RKO (cell line): ENCODE results near the gene ARID4B.
A peak's percentile ranks its signal among the peaks of the same experiment; 100 is the strongest.
"Not testable (repeated sequence)": the region's sequence is repeated elsewhere in the genome, so short reads cannot be mapped to it uniquely, and the experiment has no call there.

ENCODE experiments used
- DNase-seq: peaks from one replicate; pipeline ENCODE4 v3.0.0-alpha.2; 2016; ENCODE audit warnings: low spot score

The ARID4B gene

GRCh38 chr1:235296729-235297128 lies 31.2 kb downstream of the ARID4B start:
- no peak for DNase-seq

- no peak for DNase-seq
Observed at GRCh38 chr1:235295902-235296350, 32.1 kb downstream of the ARID4B start.

DNA sequence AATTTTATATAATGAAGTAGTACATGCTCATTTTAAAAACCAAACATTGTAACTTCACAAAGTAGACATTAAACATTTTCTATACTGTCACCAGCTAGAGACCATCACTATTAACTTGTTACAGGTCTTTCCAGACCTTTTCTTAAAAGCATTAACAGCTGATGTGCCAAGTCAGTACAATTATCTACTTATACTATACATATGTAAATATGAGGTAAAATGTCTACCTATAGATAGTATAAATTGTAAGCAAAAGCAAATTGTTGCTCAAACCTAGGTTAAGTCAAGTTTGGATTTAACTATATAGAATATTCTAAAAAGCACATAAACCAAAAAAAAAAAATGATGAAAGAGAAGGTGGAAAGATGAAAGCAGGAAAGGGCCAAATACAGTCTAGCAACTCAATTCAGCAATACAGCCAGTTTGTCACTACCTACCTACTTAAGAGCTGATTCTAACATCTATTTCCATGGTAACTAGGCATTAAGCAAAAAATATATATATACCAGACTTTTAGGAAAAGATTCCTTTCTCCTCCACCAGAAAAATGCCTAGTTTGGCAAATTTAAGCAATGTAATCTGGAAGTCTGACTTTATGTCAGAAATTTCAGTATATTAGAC lies 34.5 kb downstream of the ARID4B start:
- no peak for DNase-seq

GRCh38 chr1:235292790-235293189 lies 35.2 kb downstream of the ARID4B start:
- DNase-seq, result no peak

DNA sequence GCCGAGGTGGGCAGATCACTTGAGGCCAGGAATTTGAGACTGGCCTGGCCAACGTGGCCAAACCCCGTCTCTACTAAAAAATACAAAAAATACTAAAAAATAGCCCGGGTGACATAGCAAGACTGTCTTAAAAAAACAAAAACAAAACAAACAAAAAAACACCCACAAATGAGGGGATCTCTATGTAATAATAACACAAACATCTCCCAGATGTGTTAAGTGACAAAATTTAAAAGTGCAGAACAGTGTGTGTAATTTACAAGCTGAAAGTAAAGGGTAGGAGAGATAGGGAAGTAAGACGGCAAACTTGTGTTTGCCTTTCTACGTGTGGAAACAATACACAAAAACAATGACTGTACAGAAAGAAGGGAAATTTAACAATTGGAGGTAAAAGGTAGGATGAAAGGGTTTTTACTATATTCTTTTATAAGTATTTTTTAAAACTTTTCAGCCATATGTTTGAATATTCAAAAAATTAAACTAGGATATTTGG lies 36.3 kb downstream of the ARID4B start:
- no peak for DNase-seq

DNA sequence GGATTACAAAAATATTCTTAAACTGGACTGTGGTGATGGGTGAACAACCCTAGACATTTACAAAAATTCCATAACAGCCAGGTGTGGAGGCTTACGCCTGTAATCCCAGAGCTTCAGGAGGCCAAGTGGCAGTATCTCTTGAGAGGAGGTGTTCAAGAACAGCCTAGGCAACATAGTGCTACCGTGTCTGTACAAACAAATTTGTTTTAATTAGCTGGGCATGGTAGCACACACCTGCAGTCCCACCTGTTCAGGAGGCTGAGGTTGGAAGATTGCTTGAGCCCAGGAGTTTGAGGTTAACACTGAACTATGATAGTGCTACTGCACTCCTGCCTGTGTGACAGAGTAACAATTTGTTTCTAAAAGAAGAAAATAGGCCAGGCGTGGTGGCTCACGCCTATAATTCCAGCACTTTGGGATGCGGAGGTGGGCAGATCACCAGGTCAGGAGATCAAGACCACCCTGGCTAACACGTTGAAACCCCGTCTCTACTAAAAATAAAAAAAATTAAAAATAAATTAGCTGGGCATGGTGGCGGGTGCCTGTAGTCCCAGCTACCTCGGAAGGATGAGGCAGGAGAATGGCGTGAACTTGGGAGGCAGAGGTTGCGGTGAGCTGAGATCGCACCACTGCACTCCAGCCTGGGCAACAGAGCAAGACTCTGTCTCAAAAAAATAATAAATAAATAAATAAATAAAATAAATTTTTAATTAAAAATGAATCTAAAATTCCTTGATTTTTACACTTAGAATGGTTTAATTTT lies 37.1 kb downstream of the ARID4B start:
- DNase-seq, result no peak

GRCh38 chr1:235289859-235290739 lies 37.9 kb downstream of the ARID4B start:
- no peak for DNase-seq

DNA sequence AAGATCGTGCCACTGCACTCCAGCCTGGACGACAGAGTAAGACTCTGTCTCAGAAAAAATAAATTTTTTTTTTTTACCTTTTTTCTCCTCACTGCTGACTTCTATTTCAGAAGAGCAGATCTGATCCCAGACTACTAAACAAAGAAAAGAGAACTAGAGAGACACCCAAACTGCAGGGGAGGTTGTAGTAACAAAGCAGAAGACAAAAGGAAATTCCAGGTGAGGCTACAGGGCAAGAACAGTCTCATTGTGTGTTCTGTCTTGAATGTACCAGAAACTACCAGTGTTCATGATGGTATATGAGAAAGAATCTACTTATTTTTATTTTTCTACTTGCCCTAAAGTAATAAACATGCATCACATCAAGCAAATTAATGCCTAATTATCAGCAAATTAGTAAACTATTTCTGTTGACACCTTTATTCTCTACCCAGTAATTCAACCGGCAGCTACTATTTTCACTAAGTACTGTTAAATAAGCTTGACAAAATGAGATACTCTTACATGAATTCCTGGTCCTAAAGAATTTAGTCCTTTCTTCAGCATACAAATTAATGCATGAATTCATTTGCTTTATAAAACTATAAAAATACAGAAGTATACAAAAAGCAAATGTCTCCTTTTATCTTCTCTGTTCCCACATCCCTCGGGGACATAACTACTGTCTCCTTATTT lies 40.6 kb downstream of the ARID4B start:
- no peak for DNase-seq

- DNase-seq, result no peak
Observed at GRCh38 chr1:235286667-235287066, 41.3 kb downstream of the ARID4B start.

DNA sequence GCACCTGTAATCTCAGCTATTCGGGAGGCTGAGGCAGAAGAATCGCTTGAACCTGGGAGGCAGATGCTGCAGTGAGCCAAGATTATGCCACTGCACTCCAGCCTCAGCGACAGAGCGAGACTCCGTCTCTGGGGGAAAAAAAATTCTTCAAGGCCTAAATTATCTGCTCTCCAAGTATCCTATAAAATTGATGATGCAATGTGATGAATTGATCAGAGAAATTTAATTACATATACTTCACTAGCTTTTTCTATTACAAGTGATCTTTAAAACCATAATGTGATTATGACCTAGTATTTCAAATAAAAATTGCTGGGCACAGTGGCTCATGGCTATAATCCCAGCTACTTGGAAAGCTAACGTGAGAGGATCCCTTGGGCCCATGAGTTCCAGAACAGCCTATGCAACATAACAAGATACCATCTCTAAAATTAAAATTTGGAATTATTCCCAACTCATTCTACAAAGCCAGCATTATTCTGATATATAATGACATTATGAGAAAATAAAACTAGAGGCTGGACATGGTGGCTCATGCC lies 43.7 kb downstream of the ARID4B start:
- DNase-seq, result no peak

- not testable (repeated sequence) for DNase-seq
Observed at GRCh38 chr1:235283636-235284035, 44.3 kb downstream of the ARID4B start.

DNA sequence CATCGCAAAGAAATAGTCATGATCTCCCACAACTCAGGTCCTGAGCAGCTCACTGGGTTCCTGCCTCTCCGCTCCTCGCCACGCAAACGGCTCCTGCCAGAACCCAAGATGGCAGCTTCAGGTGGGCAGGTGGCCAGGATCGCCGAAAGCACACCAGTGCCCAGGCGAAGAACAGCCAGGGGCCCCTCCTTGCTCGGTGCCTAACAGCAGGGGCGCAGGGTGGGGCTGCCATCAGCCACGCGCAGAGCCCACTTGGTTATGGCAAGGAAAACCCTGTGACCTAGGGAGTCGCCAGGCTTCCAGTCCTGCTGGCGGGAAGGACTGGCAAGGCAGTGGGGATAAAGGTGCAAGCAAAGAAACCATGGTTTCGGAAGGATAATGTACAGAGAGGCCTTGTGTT lies 47.5 kb downstream of the ARID4B start:
- no peak for DNase-seq

DNA sequence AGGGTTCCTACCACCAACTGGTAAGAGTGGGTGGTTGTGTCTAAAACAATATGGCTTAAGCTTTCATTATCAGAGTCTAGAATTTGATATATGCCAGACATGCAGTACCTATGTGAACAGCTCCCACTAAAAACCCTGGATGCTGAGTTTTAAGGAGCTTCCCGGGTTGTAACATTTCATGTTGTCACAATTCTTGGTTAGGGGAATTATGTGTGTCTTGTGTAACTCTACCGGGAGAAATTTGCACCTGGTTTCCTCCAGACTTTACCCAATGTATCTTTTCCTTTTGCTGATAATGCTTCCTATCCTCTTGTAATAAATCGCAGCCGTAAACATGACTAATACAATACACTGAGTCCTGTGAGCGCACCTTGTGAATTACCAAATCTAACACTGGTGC lies 48.3 kb downstream of the ARID4B start:
- no peak for DNase-seq

DNA sequence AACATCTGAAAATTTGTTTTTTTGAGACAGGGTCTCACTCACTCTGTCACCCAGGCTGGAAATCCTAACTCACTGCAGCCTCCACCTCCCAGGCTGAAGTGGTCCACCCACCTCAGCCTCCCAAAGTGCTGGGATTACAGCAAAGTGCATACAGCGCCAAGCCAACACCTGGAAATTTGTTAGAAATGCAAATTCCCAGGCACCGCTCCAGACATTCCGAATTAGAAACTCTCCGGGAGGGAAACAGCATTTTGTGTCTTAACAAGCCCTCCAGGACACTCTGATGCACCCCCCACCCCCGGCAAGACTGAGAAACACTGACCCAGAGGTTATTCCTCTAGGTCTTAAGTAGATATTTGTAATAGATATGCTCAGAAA lies 49.1 kb downstream of the ARID4B start:
- no peak for DNase-seq

GRCh38 chr1:235278233-235278914 lies 49.6 kb downstream of the ARID4B start:
- no peak for DNase-seq

GRCh38 chr1:235277709-235278108 lies 50.3 kb downstream of the ARID4B start:
- no peak for DNase-seq

- no peak for DNase-seq
Observed at GRCh38 chr1:235275836-235276235, 52.1 kb downstream of the ARID4B start.

GRCh38 chr1:235275223-235275622 lies 52.8 kb downstream of the ARID4B start:
- no peak for DNase-seq

DNA sequence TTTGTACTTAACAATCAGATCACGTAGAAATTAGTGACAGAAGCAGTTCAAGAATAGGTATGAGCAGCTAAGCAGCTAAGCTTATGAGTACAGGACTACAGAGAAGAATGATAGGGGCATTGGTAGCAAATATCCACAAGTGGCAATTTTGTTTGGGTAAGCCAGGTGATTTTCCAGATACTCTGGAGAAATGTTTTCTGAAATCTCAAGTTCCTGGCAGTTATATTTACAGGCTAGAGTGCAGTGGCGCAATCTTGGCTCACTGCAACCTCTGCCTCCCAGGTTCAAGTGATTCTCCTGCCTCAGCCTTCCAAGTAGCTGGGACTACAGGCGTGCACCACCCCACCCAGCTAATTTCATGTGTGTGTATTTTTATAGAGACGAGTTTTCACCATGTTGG lies 55.1 kb downstream of the ARID4B start:
- no peak for DNase-seq

- peak; percentile 45 for DNase-seq
Observed at GRCh38 chr1:235270625-235271024, 57.4 kb downstream of the ARID4B start.

DNA sequence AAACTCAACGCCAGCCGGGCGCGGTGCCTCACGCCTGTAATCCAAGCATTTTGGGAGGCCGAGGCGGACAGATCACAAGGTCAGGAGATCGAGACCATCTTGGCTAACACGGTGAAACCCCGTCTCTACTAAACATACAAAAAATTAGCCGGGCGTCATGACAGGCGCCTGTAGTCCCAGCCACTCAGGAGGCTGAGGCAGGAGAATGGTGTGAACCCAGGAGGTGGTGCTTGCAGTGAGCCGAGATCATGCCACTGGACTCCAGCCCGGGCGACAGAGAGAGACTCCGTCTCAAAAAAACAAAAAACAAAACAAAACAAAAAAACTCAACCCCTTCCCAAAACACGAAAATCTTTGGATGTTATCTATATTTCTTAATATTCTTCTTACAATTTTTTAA lies 58.0 kb downstream of the ARID4B start:
- DNase-seq, result not testable (repeated sequence)
